ENCODE measurements around the gene ZNF611.
"Not testable (repeated sequence)": the region's sequence is repeated elsewhere in the genome, so short reads cannot be mapped to it uniquely, and the experiment has no call there.

ZNF611 gene

DNA sequence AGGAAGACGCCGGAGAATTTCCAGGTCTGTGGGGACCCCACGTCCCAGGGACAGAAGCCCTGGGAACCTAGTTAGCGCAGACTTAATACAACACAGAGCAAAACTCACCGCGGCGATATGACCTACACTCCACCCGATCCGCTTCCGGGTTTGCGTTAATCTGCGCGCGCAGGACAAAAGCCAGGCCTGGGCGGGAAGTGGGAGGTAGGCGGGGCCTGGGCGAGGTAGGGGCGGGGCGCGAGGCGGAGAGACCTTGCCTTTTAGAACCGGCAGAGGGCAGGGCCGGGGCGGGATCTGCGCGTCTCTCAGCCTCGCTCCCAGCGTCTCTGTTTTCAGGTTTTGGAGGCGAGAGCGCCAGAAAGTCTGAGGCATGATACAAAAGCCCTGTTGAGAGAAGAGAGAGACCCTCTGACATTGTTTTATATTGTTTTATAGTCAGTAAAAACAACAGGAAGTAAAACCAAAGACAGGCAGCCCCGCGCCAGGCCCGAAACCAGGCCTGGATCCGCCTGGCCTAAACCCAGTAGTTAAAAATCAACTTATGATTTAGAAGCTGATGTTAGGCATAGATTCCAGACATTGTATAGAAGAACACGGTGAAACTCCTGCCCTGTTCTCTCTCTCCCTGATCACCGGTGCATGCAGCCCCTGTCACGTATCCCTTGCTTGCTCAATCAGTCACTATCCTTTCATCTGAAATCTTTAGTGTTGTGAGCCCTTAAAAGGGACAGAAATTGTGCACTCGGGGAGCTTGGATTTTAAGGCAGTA, at the start of gene ZNF611:
ZNF611 (minus strand) TSS at position 152 of the 769 bp plus-strand sequence. CDS start 19,150 bp downstream, outside the sequence.
- TF ChIP-seq CTCF (conservative IDR thresholded peaks at IDR 0.05; ENCODE audit: control insufficient read depth, insufficient read depth, low read depth, low read length) = peak; percentile 49
- H3K4me3 ChIP-seq (ENCODE audit: control insufficient read depth, low read depth, low read length) = peak within 1 kb of the TSS; percentile 94
- DNase-seq (ENCODE audit: low read depth) = peak; percentile 93

DNA sequence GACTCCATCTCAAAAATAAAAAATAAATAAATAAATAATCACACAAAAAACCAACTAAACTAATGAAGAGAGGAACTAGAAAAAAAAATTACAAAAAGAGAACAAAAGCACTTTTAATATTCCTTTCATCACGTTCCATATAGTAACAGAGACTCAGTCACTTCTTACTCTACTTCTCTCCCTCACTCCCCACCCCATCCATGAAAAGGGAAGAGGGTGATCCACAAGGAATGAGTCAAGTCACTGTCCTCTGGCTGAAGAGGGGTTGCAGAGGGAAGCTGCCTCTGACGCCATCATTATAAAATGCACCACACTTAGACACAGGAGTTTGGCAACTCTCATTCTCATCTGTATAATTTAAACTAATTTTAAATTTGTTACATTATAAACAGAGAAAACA, 48.0 kb upstream of the ZNF611 start:
- not testable (repeated sequence) for H3K4me3 ChIP-seq (ENCODE audit: control insufficient read depth, low read depth, low read length)
- DNase-seq (ENCODE audit: low read depth) = peak; percentile 5

- no peak overlapping the region for H3K4me3 ChIP-seq (ENCODE audit: control insufficient read depth, low read depth, low read length)
- no peak for TF ChIP-seq CTCF (conservative IDR thresholded peaks at IDR 0.05; ENCODE audit: control insufficient read depth, insufficient read depth, low read depth, low read length)
- no peak for DNase-seq (ENCODE audit: low read depth)
Observed at GRCh38 chr19:52778811-52779210, 44.0 kb upstream of the ZNF611 start.

DNA sequence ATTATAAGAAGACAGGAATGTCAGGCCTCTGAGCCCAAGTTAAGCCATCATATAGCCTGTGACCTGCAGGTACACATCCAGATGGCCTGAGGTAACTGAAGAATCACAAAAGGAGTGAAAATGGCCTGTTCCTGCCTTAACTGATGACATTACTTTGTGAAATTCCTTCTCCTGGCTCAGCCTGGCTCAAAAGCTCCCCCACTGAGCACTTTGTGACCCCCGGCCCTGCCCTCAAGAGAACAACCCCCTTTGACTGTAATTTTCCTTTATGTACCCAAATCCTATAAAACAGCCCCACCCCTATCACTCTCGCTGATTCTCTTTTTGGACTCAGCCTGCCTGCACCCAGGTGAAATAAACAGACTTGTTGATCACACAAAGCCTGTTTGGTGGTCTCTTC, 21.6 kb upstream of the ZNF611 start:
- DNase-seq (ENCODE audit: low read depth); H3K4me3 ChIP-seq (ENCODE audit: control insufficient read depth, low read depth, low read length): not testable (repeated sequence)

DNA sequence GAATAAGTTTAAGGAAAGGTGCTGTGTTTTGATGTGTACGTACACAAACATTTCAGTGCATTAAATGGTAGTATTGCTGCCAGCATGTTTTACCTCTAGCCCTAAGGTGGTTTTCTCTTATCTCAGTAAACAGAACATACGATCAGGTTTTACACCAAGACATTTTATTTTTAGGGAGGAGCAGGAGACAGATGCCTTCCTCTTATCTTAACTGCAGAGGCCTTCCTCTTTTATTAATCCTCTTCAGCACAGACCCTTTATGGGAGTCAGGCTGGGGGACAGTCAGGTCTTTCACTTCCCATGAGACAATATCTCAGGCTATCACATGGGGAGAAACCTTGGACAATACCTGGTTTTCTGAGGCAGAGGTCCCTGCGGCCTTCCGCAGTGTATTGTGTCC, 14.9 kb upstream of the ZNF611 start:
- no peak overlapping the region for H3K4me3 ChIP-seq (ENCODE audit: control insufficient read depth, low read depth, low read length)
- no peak for DNase-seq (ENCODE audit: low read depth)
- TF ChIP-seq CTCF (conservative IDR thresholded peaks at IDR 0.05; ENCODE audit: control insufficient read depth, insufficient read depth, low read depth, low read length) = no peak

GRCh38 chr19:52748336-52748950, 13.6 kb upstream of the ZNF611 start:
- H3K4me3 ChIP-seq (ENCODE audit: control insufficient read depth, low read depth, low read length) = no peak overlapping the region
- peak; percentile 47 for DNase-seq (ENCODE audit: low read depth)
- TF ChIP-seq CTCF (conservative IDR thresholded peaks at IDR 0.05; ENCODE audit: control insufficient read depth, insufficient read depth, low read depth, low read length) = peak; percentile 21

DNA sequence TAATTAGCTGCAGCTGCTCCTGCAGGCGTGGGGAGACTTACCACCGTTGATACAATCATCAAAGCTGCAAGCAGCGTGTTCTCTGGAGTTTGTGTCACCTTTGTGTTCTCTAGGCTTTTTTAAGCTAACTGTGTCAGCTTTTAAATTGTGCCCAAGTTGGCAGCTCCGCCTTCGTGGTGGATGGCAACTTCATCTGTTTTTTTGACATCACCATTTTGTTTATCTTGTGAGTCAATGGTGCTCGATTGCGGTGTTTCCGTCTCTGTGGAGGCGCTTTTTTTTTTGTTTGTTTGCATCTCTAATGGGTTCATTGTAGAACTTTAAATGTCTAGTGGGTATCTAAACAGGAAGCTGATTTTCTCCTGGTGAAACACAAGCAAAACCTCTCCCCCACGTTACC, 11.1 kb upstream of the ZNF611 start:
- not testable (repeated sequence) for H3K4me3 ChIP-seq (ENCODE audit: control insufficient read depth, low read depth, low read length); DNase-seq (ENCODE audit: low read depth)

- no peak overlapping the region for H3K4me3 ChIP-seq (ENCODE audit: control insufficient read depth, low read depth, low read length)
- DNase-seq (ENCODE audit: low read depth) = no peak
- no peak for TF ChIP-seq CTCF (conservative IDR thresholded peaks at IDR 0.05; ENCODE audit: control insufficient read depth, insufficient read depth, low read depth, low read length)
Observed at GRCh38 chr19:52743091-52743490, 8.2 kb upstream of the ZNF611 start.
